Mucosa of descending colon (tissue), 3 donors: ENCODE results near the gene RPUSD3. TPM values are rescaled to one million over a fixed set of nuclear protein-coding genes. Genes with fewer than 3 reads are reported as not detected.

Experiments
- ATAC-seq: fragments of 200-7000 bp; cut with Tn5 transposase; one replicate; pipeline ENCODE4 v1.9.1; 2020; ENCODE audit warnings: mild to moderate bottlenecking, moderate library complexity
- DNase-seq, 3 donors: peaks; one replicate each; pipeline ENCODE4 v3.0.0-alpha.2; 2020
- H3K36me3 ChIP-seq: fragments of 200-600 bp; one replicate; pipeline ENCODE4 v1.8.0; 2021; ENCODE audit warnings: low read depth, mild to moderate bottlenecking
- H3K4me1 ChIP-seq: fragments of 200-600 bp; one replicate; pipeline ENCODE4 v1.8.0; 2021; ENCODE audit warnings: low read depth, mild to moderate bottlenecking
- H3K4me3 ChIP-seq: fragments of 200-600 bp; one replicate; pipeline ENCODE4 v1.8.0; 2021; ENCODE audit warnings: mild to moderate bottlenecking
- H3K9me3 ChIP-seq: fragments of 200-600 bp; one replicate; pipeline ENCODE4 v1.8.0; 2021; ENCODE audit warnings: mild to moderate bottlenecking
- CTCF ChIP-seq: fragments of 200-600 bp; IDR thresholded peaks from one replicate; pipeline ENCODE4 v1.8.0; 2022; ENCODE audit warnings: antibody characterized with exemption, mild to moderate bottlenecking
- intact Hi-C, 2 donors: fragments of 100-400 bp; cut with DNase I in 1 of 2; cut with micrococcal nuclease in 1 of 2; formaldehyde crosslinking; loops; one replicate each; pipeline versions ENCODE4 v1.11.0 to v1.11.1; 2022; cut with DNase I, micrococcal nuclease
- total RNA-seq, 3 donors: library from RNA; stranded (reverse); fragmentation: NEBNext Ultra II Directional in 2 of 3; extraction: Animal tissue kit (Norgen Biotek cat#: 25700) in 2 of 3; gene quantifications; one replicate each; pipeline versions ENCODE4 v1.2.1 to v1.2.4, GENCODE V29; 2021 to 2023
- donor health status: DM: no; HTN: no; CAD: no; lungs with moderate emphysema.
- donor health status: DM: no; HTN: no; CAD: no.
- donor health status: DM: no; HTN: yes; CAD: no.

Gene RPUSD3
- total RNA-seq, 3 donors from 2014 or later = 26.1 to 35.6 (median 28.6) TPM

DNA sequence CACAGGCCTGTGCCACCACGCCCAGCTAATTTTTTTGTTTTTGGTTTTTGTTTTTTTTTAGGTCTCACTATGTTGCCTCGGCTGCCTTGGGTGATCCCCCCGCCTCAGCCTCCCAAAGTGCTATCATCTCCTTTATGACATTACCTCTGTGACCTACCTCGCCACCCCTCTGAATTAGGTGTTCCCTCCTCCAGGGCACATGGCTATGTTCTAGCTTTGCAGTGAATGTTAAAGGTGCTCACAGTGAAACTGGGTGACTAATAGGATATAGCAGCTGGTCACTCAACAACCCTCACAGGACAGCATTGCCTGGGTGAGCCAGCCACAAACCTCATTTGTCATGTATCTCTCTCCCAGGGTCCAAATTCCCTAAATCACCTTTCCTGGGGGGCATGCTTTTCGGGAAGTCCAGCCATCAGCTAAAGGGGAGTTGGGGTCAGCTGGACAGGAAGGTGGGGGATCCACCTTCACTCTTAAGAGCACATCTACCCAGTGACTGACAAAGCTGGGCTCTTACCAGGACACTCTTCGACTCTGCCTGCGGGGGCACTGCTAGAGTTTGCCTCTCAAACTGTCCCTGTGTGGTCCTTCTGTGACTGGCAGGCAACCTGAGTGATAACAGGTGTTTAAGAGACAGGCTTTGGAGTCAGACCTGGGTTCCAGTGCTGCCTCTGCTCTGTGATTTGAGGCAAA is 35.3 kb downstream of the RPUSD3 start:
- peaks cover 5% of the 10 kb centered on the region for H3K36me3 ChIP-seq
- no peak overlapping the region for H3K4me3 ChIP-seq
- no peak for TF ChIP-seq CTCF
- intact Hi-C loops = no loop called here
- no peaks in the 10 kb centered on the region for H3K9me3 ChIP-seq
- peaks cover 18% of the 10 kb centered on the region for H3K4me1 ChIP-seq
- peak in 1 of 3 donors; percentile 47 for DNase-seq
- peak; percentile 26 for ATAC-seq

GRCh38 chr3:9807981-9808344 is 35.8 kb downstream of the RPUSD3 start:
- intact Hi-C loops = no loop called here
- Histone ChIP-seq H3K36me3 (peaks cover 9% of the 10 kb centered on the region), H3K4me3 (no peak overlapping the region), H3K4me1 (peaks cover 18% of the 10 kb centered on the region), H3K9me3 (no peaks in the 10 kb centered on the region)
- ATAC-seq (no peak), DNase-seq (no peak)
- TF ChIP-seq CTCF = no peak

GRCh38 chr3:9806688-9807589 is 36.9 kb downstream of the RPUSD3 start:
- intact Hi-C loops = no loop called here
- TF ChIP-seq CTCF = no peak
- peaks cover 13% of the 10 kb centered on the region for H3K36me3 ChIP-seq

DNA sequence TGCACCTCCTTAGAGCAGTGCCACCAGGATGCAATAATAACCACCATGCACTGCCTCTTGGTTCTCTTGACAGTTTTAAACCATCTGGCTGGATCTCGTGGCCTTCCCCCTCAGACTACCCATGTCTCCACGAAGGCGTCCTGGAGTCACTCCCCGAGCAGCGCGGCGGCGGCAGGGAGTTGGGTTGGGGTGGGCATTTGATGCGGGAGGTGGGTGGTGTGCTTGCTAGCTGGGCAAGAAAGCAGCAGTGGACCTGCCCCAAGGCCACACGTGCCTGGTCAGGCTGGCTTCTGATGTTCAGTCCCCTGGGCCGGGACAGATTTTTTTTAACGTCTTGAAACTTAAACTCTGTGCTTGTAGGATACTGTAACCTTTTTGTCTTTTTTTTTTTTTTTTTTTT is 37.7 kb downstream of the RPUSD3 start:
- ATAC-seq = no peak
- TF ChIP-seq CTCF = no peak
- peaks cover 16% of the 10 kb centered on the region for H3K36me3 ChIP-seq

More at GRCh38 chr3:9806688-9807589, 36.9 kb downstream of the RPUSD3 start:
- no peaks in the 10 kb centered on the region for H3K9me3 ChIP-seq
- peaks cover 18% of the 10 kb centered on the region for H3K4me1 ChIP-seq
- ATAC-seq (no peak), DNase-seq (no peak)
- no peak overlapping the region for H3K4me3 ChIP-seq

DNA sequence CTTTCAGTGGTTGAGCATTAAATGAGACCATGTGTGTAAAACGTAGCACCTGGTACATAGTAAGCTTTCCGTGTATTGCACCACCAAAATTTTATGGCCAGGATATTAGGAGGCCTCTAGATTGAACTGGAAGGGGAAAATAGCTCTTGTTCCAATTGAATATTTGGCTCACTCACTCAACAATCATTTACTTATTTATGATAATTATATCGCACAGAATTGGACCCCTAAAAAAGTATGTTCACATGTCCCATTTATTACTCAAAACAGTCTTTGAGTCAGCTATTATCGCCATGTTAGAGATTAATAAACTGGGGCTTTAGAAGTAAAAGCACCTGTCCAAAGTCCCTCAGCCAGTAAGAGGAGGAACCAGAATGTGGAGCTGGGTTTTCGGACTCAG is 38.8 kb downstream of the RPUSD3 start:
- peaks cover 10% of the 10 kb centered on the region for H3K4me1 ChIP-seq
- H3K36me3 ChIP-seq = peaks cover 21% of the 10 kb centered on the region
- no peak for DNase-seq
- no peak for TF ChIP-seq CTCF
- intact Hi-C loops = no loop called here
- no peak for ATAC-seq
- no peak overlapping the region for H3K4me3 ChIP-seq
- no peaks in the 10 kb centered on the region for H3K9me3 ChIP-seq

More for the DNA sequence above, 37.7 kb downstream of the RPUSD3 start:
- intact Hi-C loops = no loop called here
- DNase-seq = no peak
- H3K4me3 ChIP-seq = no peak overlapping the region
- H3K9me3 ChIP-seq = no peaks in the 10 kb centered on the region
- peaks cover 18% of the 10 kb centered on the region for H3K4me1 ChIP-seq
